Activated CD4-positive, alpha-beta T cell treated with anti-CD3 and anti-CD28 coated beads for 4 hours (primary cell): ENCODE results near the gene GLRX.
"Not testable (repeated sequence)": the region's sequence is repeated elsewhere in the genome, so short reads cannot be mapped to it uniquely, and the experiment has no call there.

Experiments used
- DNase-seq, 2 donors: peaks; one replicate each; pipeline ENCODE4 v3.0.0-alpha.2; 2020

The GLRX gene

DNA sequence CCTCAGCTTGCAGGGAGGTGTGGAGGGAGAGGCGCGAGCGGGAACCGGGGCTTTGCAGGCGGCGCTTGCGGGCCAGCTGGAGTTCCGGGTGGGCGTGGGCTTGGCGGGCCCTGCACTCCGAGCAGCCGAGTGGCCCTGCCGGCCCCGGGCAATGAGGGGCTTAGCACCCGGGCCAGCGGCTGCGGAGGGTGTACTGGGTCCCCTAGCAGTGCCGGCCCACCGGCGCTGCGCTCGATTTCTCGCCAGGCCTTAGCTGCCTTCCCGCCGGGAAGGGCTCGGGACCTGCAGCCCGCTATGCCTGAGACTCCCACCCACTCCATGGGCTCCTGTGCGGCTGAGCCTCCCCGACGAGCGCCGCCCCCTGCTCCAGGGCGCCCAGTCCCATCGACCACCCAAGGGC lies 28.6 kb upstream of the GLRX start:
- DNase-seq = not testable (repeated sequence)

DNA sequence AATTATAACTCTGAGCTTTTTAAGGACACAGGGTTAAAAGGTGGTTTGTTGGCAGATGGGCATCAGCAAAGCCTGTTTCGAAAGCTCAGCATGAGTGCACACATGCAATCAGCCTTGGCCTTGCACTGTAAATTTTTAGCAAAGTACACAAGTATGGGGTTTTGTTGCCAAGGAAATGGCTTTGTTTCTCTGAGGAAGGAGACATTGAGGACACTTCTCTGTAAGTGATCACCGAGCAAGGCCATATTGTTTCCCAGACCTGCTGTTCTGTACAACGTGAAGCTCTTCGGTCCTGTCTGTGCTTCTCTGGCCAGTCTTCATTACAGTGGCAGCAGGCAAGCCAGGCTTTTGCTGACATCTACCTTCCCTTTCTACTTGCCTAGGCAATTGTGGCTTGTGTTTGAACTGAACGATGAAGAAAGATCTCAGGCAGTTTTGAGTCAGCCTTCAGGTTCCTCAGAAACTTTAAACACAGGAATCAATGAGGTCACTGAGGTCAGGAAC lies 27.9 kb upstream of the GLRX start:
- no peak for DNase-seq

DNA sequence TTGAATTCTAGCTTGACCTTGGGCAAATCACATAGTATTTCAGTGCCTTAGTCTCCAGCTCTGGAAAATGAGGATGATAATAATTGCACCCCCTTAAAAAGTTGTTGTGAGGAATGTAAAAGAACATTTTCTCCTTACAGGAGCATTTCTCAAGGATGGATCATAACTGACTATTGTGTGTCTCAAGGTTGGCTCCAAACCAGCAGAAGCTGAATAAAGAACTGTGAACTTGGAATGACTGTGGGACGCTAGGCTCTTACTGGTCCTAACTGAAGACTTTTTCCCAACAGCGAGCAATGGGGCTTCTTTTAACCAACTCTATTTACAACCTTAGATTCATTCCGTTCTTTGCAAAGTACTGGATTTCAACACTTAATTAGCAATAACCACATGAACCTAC lies 26.2 kb upstream of the GLRX start:
- DNase-seq = no peak

DNA sequence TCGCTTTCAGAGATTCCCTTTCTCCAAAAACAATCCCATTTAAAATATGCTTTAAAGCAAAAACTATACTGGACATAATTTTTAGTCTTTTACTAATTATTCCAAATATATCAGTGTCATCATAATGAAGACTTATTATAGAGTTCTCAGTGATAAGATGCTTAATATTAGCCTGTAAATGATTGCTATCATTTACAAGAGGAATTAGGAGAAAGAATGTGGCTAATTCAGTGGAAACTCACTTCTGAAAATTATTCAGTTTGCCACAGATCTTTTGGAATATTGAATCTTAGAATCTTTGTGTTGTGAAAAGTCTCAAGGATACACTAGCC lies 24.7 kb upstream of the GLRX start:
- no peak for DNase-seq

DNA sequence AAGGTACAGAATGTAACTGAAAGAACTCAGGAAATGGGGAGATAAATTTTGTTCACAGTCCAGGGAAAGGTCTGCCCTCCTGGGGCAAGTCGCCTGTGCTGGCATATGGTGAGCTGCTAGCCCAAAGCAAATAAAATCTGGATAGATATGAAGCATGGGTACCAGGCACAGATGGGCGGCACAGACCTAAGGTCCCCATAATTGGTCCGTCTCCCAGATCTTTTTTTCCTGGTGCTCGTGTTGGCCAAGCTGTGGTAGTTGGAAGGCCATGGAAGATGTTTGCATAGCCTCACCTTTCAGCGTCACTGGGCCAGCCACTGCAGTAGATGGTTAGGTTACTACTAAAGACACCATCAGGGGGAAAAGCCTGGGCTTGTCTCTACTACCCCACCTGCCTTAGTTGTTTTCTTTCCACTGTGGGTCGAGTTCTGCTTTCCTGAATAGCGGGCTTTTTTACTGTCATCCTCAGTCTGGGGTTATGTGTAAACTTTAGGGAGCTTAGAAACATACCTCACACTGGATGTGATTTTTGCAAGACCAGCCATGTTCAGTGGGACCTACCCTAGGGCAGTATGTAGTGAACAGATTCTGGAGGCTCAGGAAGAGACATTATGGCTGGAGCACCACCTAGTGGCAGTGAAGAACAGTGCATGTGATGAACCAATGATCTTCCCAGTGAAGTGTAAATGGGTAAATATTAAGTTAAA lies 24.2 kb upstream of the GLRX start:
- DNase-seq = peak; percentile 61 to 71

DNA sequence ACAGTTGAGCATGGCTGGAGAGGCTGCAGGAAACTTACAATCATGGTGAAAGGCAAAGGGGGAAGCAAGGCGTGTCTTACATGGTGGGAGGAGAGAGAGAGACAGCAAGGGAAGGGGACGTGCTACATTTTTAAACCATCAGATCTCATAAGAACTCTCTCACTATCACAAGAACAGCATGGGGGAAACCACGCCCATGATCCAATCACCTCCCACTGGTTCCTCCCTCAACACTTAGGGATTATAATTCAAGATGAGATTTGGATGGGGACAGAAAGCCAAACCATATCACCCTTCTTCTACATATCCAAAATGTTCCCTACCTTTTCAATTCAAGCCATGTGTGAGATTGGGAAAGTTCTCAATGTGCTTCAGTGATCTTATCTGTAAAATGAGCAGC lies 22.9 kb upstream of the GLRX start:
- no peak for DNase-seq

DNA sequence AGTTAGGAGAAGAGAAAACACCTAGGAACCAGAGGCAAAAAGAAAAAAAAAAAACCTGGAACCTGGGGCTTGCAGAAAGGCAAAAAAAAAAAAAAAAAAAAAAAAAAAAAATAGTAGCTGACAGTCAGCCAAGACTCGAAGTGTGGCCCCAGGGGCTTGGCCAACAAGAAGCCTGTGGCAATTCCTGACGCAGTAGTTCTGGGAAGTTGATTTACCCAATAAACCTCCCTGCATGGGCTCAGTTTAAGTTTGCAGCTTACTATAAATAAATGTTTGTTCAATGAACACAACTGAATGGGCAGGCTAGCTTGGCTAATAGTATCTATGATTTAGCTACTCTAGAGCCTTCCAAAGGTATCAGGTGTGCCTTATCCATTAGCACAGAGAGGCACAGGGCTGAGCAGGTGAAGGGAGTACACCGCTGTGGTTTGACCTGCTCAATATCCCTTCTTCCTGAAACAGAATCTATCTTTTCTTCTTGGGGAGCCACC lies 21.3 kb upstream of the GLRX start:
- no peak for DNase-seq

DNA sequence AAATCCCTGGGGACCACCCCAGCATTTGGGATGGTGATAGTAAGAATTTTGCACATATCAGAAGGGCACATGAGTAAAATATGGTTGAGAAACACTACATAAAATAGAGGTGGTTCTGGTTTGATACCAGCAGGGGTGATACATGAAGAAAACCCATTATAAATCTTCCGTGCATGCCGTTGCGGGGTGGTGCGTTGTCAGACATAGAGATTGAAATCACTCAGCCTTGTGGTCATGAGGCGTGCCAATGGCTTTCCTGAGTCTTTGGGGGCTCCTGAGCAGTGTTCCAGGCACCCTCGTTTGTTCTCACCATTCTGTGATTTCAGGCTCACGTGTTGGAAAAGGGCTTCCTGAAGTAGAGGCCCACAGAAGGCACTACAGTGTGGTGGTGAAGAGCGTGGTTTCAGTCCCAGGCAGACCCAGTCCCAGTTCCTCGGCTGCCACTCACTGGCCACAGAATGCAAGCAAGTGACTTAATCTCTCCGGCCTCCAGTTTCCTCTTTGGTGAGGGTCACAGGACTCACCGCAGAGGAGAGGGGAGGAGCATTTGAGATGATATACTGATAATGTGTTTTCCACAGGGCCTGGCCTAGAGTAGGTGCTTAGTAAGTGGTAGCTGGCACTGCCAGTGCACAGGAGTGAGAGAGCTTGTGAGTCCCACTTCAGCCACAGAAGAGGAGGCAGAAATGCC lies 20.5 kb upstream of the GLRX start:
- peak; percentile 58 to 60 for DNase-seq

DNA sequence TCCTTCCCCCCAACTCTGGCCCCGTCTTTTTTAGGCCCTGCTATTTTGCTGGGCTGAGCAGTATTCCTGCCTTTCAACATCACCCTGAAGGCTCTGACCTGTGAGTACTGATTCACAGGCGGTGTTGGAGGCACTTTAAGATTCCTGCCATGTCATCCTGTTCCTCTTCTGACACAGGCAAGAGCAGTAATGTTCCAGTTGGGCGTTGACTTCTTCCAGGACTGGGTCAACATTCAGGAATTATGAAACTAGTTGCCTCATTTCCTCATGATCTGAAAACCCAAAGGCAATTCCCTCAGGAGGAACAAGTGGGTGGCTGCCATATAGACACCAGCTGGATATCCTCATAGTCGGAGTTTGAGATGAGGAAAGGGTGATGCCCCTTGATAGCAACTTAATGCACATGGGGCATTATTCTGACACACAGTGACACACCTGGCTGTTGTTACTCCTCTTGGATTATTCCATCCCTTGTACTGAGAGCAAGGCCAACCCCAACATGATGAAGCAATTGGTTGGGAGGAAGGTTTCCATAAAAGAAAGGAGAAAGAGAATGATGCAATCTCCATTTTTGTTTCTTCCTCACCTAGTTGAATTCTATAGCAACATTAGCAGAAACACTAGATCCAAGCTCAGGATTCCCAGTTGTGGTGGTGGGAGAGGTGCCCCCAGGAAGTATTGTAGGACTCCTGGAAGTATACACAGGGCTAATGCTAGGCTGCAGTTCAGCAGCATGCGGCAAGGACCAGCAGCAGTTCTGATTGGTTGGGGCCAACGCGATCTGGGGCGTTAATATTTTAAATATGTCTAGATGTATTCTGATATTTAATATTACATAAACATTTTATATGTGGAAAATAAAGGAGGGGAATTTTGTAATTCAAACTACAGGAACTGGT lies 19.6 kb upstream of the GLRX start:
- DNase-seq = no peak

DNA sequence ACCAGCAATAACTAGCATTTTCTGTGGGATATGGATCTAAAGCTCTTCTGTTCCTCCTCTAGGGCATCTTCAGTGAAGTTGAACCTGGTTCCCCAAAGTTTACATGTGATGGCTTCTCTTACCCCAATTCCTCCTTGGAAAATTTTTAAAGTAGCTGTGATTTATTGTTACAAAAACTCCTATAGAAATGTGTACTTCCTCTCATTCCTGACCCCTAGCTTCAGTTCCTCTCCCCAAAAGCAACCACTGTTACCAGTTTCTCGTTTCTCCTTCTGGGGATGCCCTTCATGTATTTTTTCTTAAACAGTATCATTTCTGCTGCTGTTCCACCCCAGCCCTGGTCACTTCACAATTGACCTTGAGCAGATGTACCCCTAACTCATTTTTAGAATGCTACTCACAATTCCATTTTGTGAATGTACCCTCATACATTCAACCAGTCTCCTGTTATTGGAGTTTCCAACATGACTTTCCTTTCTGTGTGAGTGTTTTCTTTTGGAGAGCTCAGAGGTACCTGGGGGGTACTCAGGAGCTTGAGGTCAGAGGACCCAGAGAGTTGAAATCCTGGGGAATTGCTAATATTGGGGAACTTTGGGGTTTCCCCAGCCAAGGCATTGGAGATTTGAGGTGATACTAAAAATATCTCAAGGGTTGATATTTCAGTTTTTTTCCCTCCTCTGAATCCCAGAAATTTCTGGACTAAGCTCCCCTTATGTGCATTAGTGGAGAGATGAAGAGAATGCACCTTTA lies 18.6 kb upstream of the GLRX start:
- DNase-seq = no peak

DNA sequence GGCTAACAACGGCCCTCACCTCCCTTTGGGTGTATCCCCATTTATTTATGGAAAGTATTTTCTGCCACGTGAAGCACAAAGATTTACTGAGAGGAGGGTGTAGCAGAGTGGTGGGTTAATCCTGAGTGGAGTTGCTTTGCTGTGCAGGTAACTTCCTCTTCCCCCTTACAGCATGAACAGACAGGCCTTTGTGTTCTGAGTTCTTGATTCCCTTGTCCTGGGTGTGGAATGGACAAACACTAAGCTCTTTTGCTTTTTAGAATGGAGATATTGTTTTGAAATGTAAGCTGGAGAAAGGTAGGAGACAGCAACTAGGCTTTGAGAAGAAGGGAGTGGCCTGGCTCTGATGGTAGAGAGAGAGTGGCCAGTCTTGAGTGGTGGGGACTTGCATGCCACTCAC lies 17.1 kb upstream of the GLRX start:
- no peak for DNase-seq

DNA sequence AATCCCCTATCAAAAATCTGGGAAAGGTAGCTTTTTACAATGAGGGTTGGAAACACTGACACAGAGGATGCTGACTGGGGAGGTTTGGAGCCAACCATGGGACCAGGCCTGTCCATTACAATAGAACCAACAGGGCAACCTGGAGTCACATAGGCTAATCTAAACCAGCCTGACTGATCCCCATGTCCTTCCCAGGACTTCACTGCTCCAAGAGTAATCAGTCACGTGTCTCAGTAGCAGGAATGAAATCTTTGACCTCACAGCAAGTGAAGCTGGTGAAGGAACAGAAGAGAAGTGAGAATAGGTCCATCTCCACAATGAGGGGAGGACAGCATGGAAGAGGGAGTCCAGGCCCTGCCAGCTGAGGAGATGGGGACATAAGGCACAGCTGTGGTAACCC lies 16.0 kb upstream of the GLRX start:
- DNase-seq = no peak

DNA sequence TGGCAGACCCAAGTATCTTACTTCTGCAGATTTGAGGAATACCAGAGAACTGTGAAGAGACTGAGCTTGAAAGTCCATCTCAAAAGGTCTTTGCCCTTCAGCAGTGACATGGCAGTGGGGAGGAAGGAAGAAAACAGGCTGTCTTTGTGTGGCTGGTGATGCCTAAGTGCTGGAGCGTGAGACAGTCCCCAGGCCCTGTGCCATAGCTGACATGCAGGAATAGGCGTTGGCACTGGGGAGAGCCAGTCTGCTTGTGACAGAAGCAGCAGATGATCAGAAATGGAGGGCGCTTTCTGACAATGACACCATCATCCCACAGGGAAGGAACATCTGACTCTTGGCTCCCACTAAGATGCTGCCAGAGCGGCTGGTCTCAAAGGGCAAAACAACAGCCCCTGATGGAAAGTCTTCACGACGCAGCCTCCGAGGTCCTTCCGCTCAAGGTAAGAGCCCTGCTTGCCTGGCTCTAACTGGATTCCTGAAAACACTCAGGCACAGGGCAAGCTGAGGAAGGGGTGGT lies 15.5 kb upstream of the GLRX start:
- no peak for DNase-seq

DNA sequence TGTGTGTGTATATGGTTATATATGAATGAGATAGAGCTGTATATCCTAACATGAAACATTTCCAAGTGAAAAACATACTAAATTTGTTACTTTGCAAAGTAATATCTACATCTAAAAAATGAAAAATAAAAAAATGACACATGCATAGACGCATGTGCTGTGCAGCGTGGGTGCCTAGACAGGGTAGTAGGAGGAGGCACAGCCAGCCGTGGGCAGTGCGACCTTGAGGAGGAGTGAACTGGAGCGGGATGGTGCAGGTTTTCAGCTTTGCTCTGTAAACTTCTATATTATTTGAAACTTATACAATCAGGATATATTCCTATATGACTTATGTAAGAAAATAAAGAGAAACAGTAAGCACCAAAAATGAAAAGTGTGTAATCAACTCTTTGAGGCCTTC lies 15.0 kb upstream of the GLRX start:
- DNase-seq = no peak

DNA sequence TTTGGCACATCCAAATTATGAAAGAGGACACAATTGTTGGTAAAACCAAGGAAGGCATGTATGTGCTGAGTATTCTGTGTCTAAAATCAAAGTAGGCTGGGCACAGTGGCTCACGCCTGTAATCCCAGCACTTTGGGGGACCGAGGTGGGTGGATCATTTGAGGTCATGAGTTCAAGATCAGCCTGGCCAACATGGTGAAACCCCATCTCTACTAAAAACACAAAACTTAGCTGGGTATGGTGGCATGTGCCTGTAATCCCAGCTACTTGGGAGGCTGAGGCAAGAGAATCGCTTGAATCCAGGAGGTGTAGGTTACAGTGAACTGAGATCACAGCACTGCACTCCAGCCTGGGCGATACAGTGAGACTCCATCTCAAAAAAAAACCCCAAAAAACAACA lies 14.4 kb upstream of the GLRX start:
- not testable (repeated sequence) for DNase-seq

DNA sequence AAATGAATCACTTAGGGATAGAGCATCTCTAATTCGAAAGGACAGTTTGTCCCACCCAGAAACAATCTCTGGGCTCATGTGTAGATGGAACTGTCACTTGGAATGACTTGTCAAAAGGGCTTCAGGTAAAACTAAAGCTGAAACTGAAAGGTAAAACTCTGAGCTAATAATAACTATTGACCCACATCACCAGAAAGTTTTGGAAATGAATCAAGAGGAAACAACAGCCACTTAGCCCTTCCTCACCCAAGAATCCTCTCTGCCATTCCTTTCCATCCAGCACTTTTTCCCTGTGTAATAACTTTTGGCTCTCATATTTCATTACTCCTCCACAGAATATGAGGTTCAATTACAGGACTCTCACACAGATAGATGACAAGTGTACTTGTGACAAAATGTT lies 14.0 kb upstream of the GLRX start:
- no peak for DNase-seq

DNA sequence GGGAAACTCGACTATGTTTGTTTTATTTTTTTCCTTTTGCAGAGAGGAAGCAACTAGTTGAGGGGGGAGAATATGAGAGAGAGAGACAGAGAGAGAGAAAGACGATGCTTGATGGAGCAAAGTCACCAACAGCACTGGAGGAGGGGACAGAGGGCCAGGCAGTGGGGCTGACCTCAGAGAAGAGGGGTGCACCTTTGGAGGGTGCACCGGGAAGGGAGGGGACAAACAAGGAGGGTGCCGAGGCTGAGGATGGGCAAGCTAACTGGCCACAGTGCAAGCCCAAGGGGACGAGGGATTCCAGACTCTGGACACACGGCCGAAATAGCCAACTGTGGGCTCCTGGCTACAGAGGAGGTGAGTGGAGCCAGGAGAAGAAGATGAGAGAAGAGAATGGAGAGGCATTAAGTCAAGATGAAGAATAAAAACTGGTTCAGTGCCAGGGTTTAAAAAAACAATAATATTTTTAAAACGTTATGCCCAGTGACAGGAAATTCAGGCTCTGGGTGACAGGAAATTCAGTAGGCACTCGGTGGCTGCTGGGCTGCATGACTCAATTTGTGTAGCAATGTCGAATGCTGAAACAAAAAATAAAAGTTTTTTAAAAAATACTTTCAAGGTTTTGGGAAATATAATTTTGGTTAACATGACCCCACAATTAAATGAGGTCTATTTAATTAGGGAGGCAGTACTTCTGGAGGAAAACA lies 13.3 kb upstream of the GLRX start:
- DNase-seq = peak; percentile 32 to 41

DNA sequence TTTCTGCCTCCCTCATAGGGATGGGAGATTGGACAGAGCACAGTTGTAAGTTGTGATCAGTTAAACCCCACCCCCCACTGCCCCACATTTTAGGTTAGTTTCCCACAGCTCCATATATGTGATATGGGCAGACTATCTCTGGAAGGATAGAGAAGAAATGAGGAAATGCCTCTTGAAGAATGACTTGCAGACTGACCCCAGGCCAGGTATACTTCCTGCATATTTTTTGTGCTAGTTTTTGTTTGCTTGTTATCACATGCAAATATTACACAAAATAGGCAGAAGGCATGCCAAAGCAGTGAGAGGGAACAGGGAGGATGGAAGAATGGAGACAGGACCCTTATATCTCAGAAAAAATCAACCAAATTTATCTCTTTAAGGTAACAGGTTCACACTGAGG lies 10.1 kb upstream of the GLRX start:
- DNase-seq = no peak

DNA sequence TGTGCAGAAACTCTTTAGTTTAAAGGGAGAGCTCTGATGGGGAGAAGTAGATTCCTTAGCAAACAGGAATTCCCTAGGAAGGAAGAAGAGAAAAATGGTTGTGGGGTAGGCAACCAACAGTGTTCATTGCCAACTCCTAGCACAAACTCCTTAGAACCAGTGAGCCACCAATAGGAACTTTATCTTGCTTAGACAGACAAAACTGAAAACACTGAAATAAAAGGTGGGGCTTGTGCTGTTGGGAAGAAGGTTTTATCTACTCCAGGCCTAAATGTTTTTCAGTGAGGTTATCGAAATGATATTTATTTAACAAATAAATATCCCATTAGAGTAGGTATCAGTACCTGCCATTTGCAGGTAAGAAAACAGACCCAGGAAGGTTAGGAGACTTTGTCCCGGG lies 7.7 kb upstream of the GLRX start:
- no peak for DNase-seq

DNA sequence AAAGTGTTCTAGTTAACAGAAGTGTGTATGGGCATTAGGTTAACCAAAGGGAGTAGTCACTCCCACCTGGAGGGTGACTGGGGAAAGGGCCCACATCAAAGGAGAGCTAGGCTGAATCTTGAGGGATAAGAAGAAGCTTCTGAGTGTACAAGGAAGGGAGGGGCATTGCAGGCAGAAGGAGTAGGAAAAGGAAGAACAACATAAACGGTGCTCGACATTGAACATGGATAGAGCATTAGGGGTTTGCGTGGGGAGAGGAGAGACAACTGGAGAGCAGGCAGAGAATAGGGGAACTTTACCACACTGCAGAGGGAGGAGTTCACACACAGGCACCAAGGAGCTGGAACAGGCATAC lies 5.3 kb upstream of the GLRX start:
- DNase-seq = no peak

DNA sequence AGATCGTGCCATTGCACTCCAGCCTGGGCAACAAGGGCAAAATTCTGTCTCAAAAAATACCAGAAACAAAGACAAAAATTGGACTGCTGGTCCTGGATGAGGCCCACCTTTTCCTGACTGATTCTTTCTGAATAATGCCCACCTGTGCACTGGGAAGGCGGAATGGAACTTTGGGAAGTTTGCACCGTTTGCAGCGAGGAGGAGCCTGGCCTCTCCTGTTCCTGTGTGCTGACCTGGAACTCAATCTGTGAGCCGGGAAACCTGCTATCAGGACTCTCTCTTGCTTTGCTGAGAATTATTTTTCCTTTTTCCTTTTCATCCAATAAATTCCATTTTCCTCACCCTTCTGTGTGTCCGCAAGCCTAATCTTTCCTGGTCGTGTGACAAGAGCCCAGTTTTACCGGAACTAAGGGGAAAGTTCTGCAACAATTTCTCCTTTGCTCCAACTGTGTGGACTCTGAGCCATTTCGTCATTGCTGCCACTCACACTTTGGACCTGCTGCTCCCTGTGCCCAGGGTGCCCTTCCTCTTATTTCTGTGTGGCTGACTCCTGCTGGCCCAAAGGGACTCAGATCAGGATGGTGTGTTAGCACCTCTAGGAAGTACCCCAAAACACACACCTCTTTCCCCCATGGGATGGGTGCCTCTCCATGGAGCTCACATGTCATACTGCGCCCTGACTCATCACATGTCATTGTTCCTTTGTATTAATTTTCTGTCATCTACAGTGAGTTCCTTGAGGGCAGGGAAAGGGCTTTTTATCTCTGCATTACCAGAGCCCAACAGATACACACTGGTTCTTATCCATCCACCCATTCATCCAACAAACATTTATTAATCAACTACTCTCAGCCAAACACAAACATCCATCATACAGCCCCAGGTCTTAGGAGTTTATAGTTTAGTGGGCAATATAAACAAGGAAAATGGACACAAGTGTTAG lies 4.7 kb upstream of the GLRX start:
- DNase-seq = no peak
